Renal cortical epithelial cell (primary cell): ENCODE measurements around the gene JAK3. TPM values are rescaled to one million over a fixed set of nuclear protein-coding genes. Genes with fewer than 3 reads are reported as not detected.
A peak's percentile ranks its signal among the peaks of the same experiment; 100 is the strongest.
"Not testable (repeated sequence)": the region's sequence is repeated elsewhere in the genome, so short reads cannot be mapped to it uniquely, and the experiment has no call there.

Experiments used
- DNase-seq: peaks from one replicate; pipeline ENCODE4 v3.0.0-alpha.2; 2011; ENCODE audit warnings: low read depth
- total RNA-seq: library from RNA; depleted of rRNA; stranded (reverse); fragments of >200 nt; gene quantifications from 2 replicates; pipeline ENCODE4 v1.2.3, GENCODE V29; 2014

Gene JAK3
- total RNA-seq, 1 donor from 2014 or later, result 3.7 TPM

DNA sequence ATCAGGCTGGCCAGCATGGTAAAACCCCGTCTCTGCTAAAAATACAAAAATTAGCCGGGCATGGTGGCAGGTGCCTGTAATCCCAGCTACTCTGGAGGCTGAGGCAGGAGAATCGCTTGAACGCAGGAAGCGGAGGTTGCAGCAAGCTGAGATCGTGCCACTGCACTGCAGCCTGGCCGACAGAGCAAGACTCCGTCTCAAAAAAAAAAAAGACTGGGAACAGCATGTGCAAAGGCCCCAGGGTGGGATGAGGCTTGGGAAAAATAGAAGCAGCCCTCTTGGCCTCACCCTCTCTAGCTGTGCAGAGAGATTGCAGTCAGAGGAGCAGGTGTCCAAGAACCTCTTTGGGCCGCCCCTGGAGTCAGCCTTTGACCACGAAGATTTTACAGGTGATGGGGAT, 69.9 kb downstream of the JAK3 start:
- DNase-seq, result not testable (repeated sequence)

DNA sequence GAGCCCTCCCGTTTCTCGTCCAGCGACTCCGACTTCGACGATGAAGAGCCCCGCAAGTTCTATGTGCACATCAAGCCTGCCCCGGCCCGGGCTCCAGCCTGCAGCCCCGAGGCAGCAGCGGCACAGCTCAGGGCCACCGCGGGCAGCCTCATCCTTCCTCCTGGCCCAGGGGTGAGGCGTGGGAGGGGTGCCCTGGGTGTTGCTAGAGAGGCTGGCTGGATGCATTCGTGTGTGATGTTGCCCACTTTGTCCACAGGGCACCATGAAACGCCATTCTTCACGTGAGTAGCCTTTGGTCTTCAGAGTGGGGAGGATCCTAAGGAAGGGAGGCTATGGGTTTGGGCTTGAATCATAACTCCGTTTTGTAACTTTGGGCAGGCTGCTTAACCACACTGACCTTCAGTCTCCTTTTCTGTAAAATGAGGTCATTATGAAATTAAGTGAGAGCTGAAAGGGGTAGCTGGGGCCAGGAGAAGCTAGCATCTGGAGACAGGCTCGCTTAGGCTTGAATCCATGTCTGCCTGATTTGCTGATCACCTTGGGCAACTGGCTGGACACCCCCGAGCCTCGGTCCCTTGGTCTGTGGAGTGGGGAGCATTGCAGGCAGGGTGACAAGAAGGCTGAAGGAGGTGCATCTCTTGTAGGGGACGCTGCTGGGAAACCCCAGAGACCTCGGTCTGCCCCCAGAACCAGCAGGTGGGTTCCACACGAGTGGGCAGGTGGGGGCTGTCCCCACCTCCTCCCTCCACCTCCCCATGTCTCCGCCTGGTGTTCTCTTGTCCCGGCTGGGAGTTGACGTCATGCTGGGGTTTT, 71.6 kb downstream of the JAK3 start:
- no peak for DNase-seq

DNA sequence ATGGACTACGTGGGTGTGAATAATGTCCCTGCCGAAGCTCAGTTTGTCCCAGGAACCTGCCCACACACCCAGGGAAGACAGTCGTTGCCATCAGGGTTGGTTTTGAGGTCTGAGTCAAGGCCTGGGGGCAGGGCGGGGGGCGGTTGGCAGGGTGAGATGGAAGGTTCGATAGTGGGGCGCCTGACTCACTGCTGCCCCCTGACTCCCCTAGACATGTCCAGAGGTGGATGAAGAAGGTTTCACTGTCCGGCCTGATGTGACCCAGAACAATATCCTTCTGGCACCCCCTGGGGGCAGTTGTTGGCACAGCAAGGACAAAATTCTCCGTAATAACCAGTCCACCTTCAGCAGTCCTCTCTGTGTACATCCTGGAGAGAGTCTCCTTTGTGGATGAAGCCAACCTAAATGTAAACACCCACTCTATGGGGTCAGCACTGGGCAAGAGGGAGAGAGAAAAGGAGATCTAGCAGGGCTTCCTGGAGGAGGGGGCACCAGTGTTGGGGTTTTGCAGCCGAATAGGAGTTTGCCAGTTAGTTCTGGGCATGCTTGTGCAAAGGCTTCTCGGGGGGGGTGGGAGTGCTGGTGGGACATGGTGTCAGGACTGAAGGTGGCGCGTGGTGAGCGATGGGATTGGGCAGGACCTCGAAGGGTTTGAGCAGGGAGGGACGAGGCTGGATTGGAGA, 72.4 kb downstream of the JAK3 start:
- peak; percentile 12 for DNase-seq

Other genes starting within 250 kb of the JAK3 start
- 0.05 TPM in 1 of 2 replicates, not detected in the other for gene UNC13A, start 159.6 kb downstream of the JAK3 start, total RNA-seq
- gene MAP1S, start 128.5 kb downstream of the JAK3 start, total RNA-seq, result 18.1 and 43.3 TPM in 2 replicates
- 0.80 and 3.3 TPM in 2 replicates for gene FCHO1, start 96.5 kb downstream of the JAK3 start, total RNA-seq
- 0.80 and 6.8 TPM in 2 replicates for gene B3GNT3, start 52.8 kb downstream of the JAK3 start, total RNA-seq
- not detected in 2 replicates for gene INSL3, start 26.5 kb downstream of the JAK3 start, total RNA-seq
- 517 and 1,457 TPM in 2 replicates for gene RPL18A, start 11.9 kb upstream of the JAK3 start, total RNA-seq
- gene SLC5A5, start 24.0 kb upstream of the JAK3 start, total RNA-seq, result not detected in 2 replicates
- gene CCDC124, start 85.0 kb upstream of the JAK3 start, total RNA-seq, result 25.0 and 55.6 TPM in 2 replicates
- 0.30 TPM in 1 of 2 replicates, not detected in the other for gene KCNN1, start 119.1 kb upstream of the JAK3 start, total RNA-seq
- gene ARRDC2, start 160.2 kb upstream of the JAK3 start, total RNA-seq, result 14.9 and 18.6 TPM in 2 replicates
- gene IL12RB1, start 239.0 kb upstream of the JAK3 start, total RNA-seq, result not detected in 2 replicates
- 0.35 and 5.7 TPM in 2 replicates for gene MAST3, start 249.8 kb upstream of the JAK3 start, total RNA-seq